ENCODE results near the gene RASSF9.

- TF ChIP-seq CTCF (IDR thresholded peaks at IDR 0.05; ENCODE audit: insufficient read depth, low read depth, low read length), result no peak
- no peak for TF ChIP-seq EZH2 (IDR thresholded peaks at IDR 0.05; ENCODE audit: insufficient read depth, low read length)
Observed at GRCh38 chr12:85835426-85836196, 598 bp downstream of the RASSF9 start.
